GM23338 (cell line): ENCODE results near the gene RNF5. TPM values are rescaled to one million over a fixed set of nuclear protein-coding genes. Genes with fewer than 3 reads are reported as not detected.
"Not testable (repeated sequence)": the region's sequence is repeated elsewhere in the genome, so short reads cannot be mapped to it uniquely, and the experiment has no call there.

Experiments
- ATAC-seq: fragments of 200-7000 bp; cut with Tn5 transposase; 3 replicates; pipeline ENCODE4 v1.9.1; 2020
- DNase-seq: peaks from one replicate; pipeline ENCODE4 v3.0.0-alpha.2; 2015; ENCODE audit warnings: low spot score
- H2AFZ ChIP-seq: fragments of 200-600 bp; sonication (generic); 2 replicates; pipeline ENCODE4 v1.8.0; 2016; ENCODE audit warnings: antibody characterized with exemption, mild to moderate bottlenecking, moderate library complexity
- H3F3A ChIP-seq: fragments of 200-600 bp; sonication (generic); replicated peaks from 2 replicates; pipeline ENCODE4 v1.8.0; 2017; ENCODE audit warnings: antibody characterized with exemption, mixed run types, low read depth
- H3K27ac ChIP-seq: fragments of 200-600 bp; sonication (generic); 2 replicates; pipeline ENCODE4 v1.6.1; 2016; ENCODE audit warnings: low read depth
- H3K27me3 ChIP-seq: fragments of 200-600 bp; sonication (generic); 2 replicates; pipeline ENCODE4 v1.8.0; 2016; ENCODE audit warnings: mild to moderate bottlenecking, mixed run types, moderate library complexity; ENCODE audit not compliant: insufficient read depth
- H3K36me3 ChIP-seq: fragments of 200-600 bp; sonication (generic); 2 replicates; pipeline ENCODE4 v1.8.0; 2016; ENCODE audit warnings: mild to moderate bottlenecking; ENCODE audit not compliant: insufficient read depth
- H3K4me1 ChIP-seq: fragments of 200-600 bp; sonication (generic); 2 replicates; pipeline ENCODE4 v1.8.0; 2016; ENCODE audit warnings: mild to moderate bottlenecking, moderate library complexity; ENCODE audit not compliant: insufficient read depth
- H3K4me2 ChIP-seq: fragments of 200-600 bp; sonication (generic); 2 replicates; pipeline ENCODE4 v1.7.1; 2017; ENCODE audit warnings: mixed run types
- H3K4me3 ChIP-seq: fragments of 200-600 bp; sonication (generic); 2 replicates; pipeline ENCODE4 v1.6.1; 2016; ENCODE audit warnings: mixed run types
- H3K79me2 ChIP-seq: fragments of 200-600 bp; sonication (generic); replicated peaks from 2 replicates; pipeline ENCODE4 v1.8.0; 2017; ENCODE audit warnings: mild to moderate bottlenecking; ENCODE audit not compliant: insufficient read depth
- H3K9me2 ChIP-seq: fragments of 200-600 bp; sonication (generic); 2 replicates; pipeline ENCODE4 v1.8.0; 2017; ENCODE audit not compliant: insufficient read depth
- H4K20me1 ChIP-seq: fragments of 200-600 bp; sonication (generic); replicated peaks from 2 replicates; pipeline ENCODE4 v1.8.0; 2017; ENCODE audit warnings: mild to moderate bottlenecking; ENCODE audit not compliant: insufficient read depth
- H3K27ac Mint-ChIP-seq: 2 replicates; pipeline ENCODE4 v1.8.0; 2020; ENCODE audit warnings: inconsistent platforms, mild to moderate bottlenecking, moderate library complexity, mixed read lengths
- H3K27me3 Mint-ChIP-seq: 3 replicates; pipeline ENCODE4 v1.8.0; 2022; ENCODE audit warnings: low read depth, mild to moderate bottlenecking, moderate library complexity, mixed read lengths, inconsistent platforms; ENCODE audit not compliant: insufficient read depth, poor library complexity
- H3K36me3 Mint-ChIP-seq: 3 replicates; pipeline ENCODE4 v1.8.0; 2021; ENCODE audit warnings: low read depth, mild to moderate bottlenecking, inconsistent platforms, moderate library complexity, mixed read lengths
- H3K4me1 Mint-ChIP-seq: 3 replicates; pipeline ENCODE4 v1.8.0; 2020; ENCODE audit warnings: mild to moderate bottlenecking, inconsistent platforms, mixed read lengths
- H3K4me3 Mint-ChIP-seq: 3 replicates; pipeline ENCODE4 v1.8.0; 2021; ENCODE audit warnings: moderate library complexity, mild to moderate bottlenecking, inconsistent platforms, mixed read lengths
- H3K9me3 Mint-ChIP-seq: 3 replicates; pipeline ENCODE4 v1.8.0; 2020; ENCODE audit warnings: moderate library complexity, mild to moderate bottlenecking, inconsistent platforms, mixed read lengths
- CREB1 ChIP-seq: fragments of 250-450 bp; sonication (Bioruptor Pico); IDR thresholded peaks from 2 replicates; pipeline ENCODE4 v1.5.0; 2020; ENCODE audit warnings: low read depth, mild to moderate bottlenecking, moderate library complexity
- CTCF ChIP-seq, 2 experiments: fragments of 200-600 bp in 1 of 2; sonication (generic) in 1 of 2; conservative IDR thresholded peaks; 2 replicates each; pipeline versions ENCODE4 v1.5.1 to v1.6.1; 2016 to 2017; ENCODE audit warnings: antibody characterized with exemption in 2 of 2, low read depth in 2 of 2, mild to moderate bottlenecking in 2 of 2, moderate library complexity in 1 of 2
- ETS1 ChIP-seq: IDR thresholded peaks from 2 replicates; pipeline ENCODE4 v1.6.1; 2016; ENCODE audit warnings: antibody characterized with exemption
- EZH2 ChIP-seq: fragments of 200-600 bp; sonication (generic); IDR thresholded peaks from one replicate; pipeline ENCODE4 v1.8.0; 2017; ENCODE audit warnings: antibody characterized with exemption, mild to moderate bottlenecking, low read depth; ENCODE audit not compliant: unreplicated experiment
- JUNB ChIP-seq: IDR thresholded peaks from one replicate; pipeline ENCODE4 v1.6.1; 2016; ENCODE audit warnings: antibody characterized with exemption; ENCODE audit not compliant: unreplicated experiment
- NANOG ChIP-seq: IDR thresholded peaks from 2 replicates; pipeline ENCODE4 v1.6.1; 2016; ENCODE audit warnings: antibody characterized with exemption, borderline replicate concordance
- POLR2AphosphoS5 ChIP-seq: IDR thresholded peaks from 2 replicates; pipeline ENCODE4 v1.6.1; 2016; ENCODE audit warnings: antibody characterized with exemption, low read depth
- STAT1 ChIP-seq: IDR thresholded peaks from one replicate; pipeline ENCODE4 v1.6.1; 2016; ENCODE audit warnings: antibody characterized with exemption; ENCODE audit not compliant: unreplicated experiment
- ZNF114 ChIP-seq: fragments of 250-450 bp; sonication (Bioruptor Pico); IDR thresholded peaks from 2 replicates; pipeline ENCODE4 v1.5.0; 2020; ENCODE audit warnings: mild to moderate bottlenecking, moderate library complexity
- ZNF331 ChIP-seq: fragments of 250-450 bp; sonication (Bioruptor Pico); IDR thresholded peaks from 2 replicates; pipeline ENCODE4 v1.5.0; 2020; ENCODE audit warnings: low read depth, mild to moderate bottlenecking, moderate library complexity
- ZNF462 ChIP-seq: fragments of 250-450 bp; sonication (Bioruptor Pico); IDR thresholded peaks from 2 replicates; pipeline ENCODE4 v1.5.0; 2020; ENCODE audit warnings: mild to moderate bottlenecking, moderate library complexity
- polyA plus RNA-seq: library from polyadenylated mRNA; unstranded; fragments of >200 nt; fragmentation: Nextera tagmentation; extraction: Ambion mirVana; gene quantifications from 2 replicates; pipeline ENCODE4 v1.2.1, GENCODE V29; 2016
- total RNA-seq: library from RNA; depleted of rRNA; stranded (reverse); fragments of >200 nt; shearing (Covaris generic); gene quantifications from 2 replicates; pipeline ENCODE4 v1.2.3, GENCODE V29; 2014

RNF5 gene
- total and polyA plus RNA-seq, 2 experiments from 2014 or later, result 119 to 164 TPM

GRCh38 chr6:32193096-32193495 lies 14.9 kb downstream of the RNF5 start:
- ATAC-seq, H4K20me1 ChIP-seq, H3K9me2 ChIP-seq, DNase-seq, H3K9me3 Mint-ChIP-seq, H3K27me3 ChIP-seq, H2AFZ ChIP-seq, H3K36me3 ChIP-seq: not testable (repeated sequence)
- Histone ChIP-seq H3K4me2 (peak overlapping the region; percentile 78), H3K79me2 (peaks cover 12% of the 10 kb centered on the region), H3K4me3 (peak overlapping the region; percentile 43), H3K4me1 (peaks cover 61% of the 10 kb centered on the region), H3K27ac (0 out of 2 replicates have a peak overlapping the region, but pooled peaks have one; percentile 28), H3F3A (peaks cover 21% of the 10 kb centered on the region)
- peaks cover 11% of the 10 kb centered on the region for H3K36me3 Mint-ChIP-seq
- peaks cover 27% of the 10 kb centered on the region for H3K27me3 Mint-ChIP-seq
- peak overlapping the region; percentile 81 for H3K27ac Mint-ChIP-seq
- peaks cover 66% of the 10 kb centered on the region for H3K4me1 Mint-ChIP-seq
- H3K4me3 Mint-ChIP-seq, result peak overlapping the region; percentile 54; the same call in 1 of the 3 replicates

DNA sequence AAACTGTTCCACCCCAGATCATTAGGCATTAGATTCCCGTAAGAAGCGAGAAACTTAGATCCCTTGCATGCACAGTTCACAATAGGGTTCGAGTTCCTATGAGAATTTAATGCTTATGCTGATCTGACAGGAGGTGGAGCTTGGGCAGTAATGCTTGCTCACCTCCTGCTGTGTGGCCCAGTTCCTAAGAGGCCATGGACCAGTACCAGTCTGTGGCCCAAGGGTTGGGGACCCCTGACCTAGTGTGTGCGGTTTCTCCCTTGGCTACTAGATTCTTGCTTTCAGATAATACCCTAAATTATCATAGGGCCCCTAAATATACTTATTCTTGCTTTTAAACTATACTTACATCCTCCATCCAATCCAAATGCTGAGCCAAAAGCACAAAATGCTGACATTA lies 16.2 kb downstream of the RNF5 start:
- peak overlapping the region; percentile 95 for H3K4me3 Mint-ChIP-seq
- TF ChIP-seq POLR2AphosphoS5 (no peak), ZNF114 (CRISPR knock-in tag) (no peak), EZH2 (no peak), STAT1 (no peak), CREB1 (CRISPR knock-in tag) (no peak), NANOG (no peak), ETS1 (no peak), ZNF331 (CRISPR knock-in tag) (no peak), JUNB (no peak), ZNF462 (CRISPR knock-in tag) (no peak), CTCF (conservative IDR thresholded peaks at IDR 0.05; ENCODE audit: low read depth in 2 of 2) (no peak)

More for the DNA sequence above, 16.2 kb downstream of the RNF5 start:
- Mint-ChIP-seq H3K9me3 (no peaks in the 10 kb centered on the region; the same call in 2 of the 3 replicates), H3K4me1 (peaks cover 57% of the 10 kb centered on the region), H3K27ac (peak overlapping the region; percentile 99; the same call in 1 of the 2 replicates), H3K27me3 (peaks cover 19% of the 10 kb centered on the region), H3K36me3 (no peaks in the 10 kb centered on the region)
- Histone ChIP-seq H3K79me2 (peaks cover 3% of the 10 kb centered on the region; the same call in 1 of the 2 replicates), H3K27ac (peak overlapping the region; percentile 97; the same call in 1 of the 2 replicates), H2AFZ (no peak overlapping the region), H3K4me1 (peaks cover 55% of the 10 kb centered on the region), H3F3A (peaks cover 21% of the 10 kb centered on the region), H3K4me3 (peak overlapping the region; percentile 49; the same call in 1 of the 2 replicates), H3K36me3 (no peaks in the 10 kb centered on the region), H4K20me1 (no peaks in the 10 kb centered on the region), H3K9me2 (no peaks in the 10 kb centered on the region), H3K4me2 (peak overlapping the region; percentile 75), H3K27me3 (no peaks in the 10 kb centered on the region)
- DNase-seq (no peak), ATAC-seq (no peak)
